ENCODE results near the gene KRT85. TPM values are rescaled to one million over a fixed set of nuclear protein-coding genes. Genes with fewer than 3 reads are reported as not detected.

Gene KRT85
- polyA plus RNA-seq, 3 donors from 2014 or later: not detected

- Mint-ChIP-seq H3K4me3 (no peak overlapping the region), H3K27me3 (ENCODE audit: low read depth in 3 of 3) (peaks cover 0 to 12% (median 3%) of the 10 kb centered on the region in 3 donors), H3K36me3 (no peaks in the 10 kb centered on the region), H3K27ac (no peak overlapping the region), H3K9me3 (peaks cover 0 to 1% (median 0%) of the 10 kb centered on the region in 6 donors), H3K4me1 (peaks cover 3 to 5% of the 10 kb centered on the region in 2 donors)
- no peak for DNase-seq
These were observed 20.6 kb upstream of the KRT85 start for GRCh38 chr12:52387859-52388258.

GRCh38 chr12:52385226-52385702, 18.0 kb upstream of the KRT85 start, which contains the start of gene KRT84:
Gene KRT84 (minus strand): TSS chr12:52385652. CDS start chr12:52385585, 67 bp downstream.
- H3K4me1 Mint-ChIP-seq: peaks cover 5 to 8% of the 10 kb centered on the region in 2 donors
- H3K9me3 Mint-ChIP-seq: peaks cover 0 to 1% (median 0%) of the 10 kb centered on the region in 6 donors
- DNase-seq: no peak
- H3K4me3 Mint-ChIP-seq: no peak within 1 kb of the TSS
- peaks cover 0 to 12% (median 3%) of the 10 kb centered on the region in 3 donors for H3K27me3 Mint-ChIP-seq (ENCODE audit: low read depth in 3 of 3)
- no peak within 1 kb of the TSS for H3K27ac Mint-ChIP-seq
- no peaks in the 10 kb centered on the region for H3K36me3 Mint-ChIP-seq

GRCh38 chr12:52383331-52383730, 16.1 kb upstream of the KRT85 start:
- Mint-ChIP-seq H3K36me3 (no peaks in the 10 kb centered on the region), H3K4me3 (no peak overlapping the region), H3K27me3 (ENCODE audit: low read depth in 3 of 3) (peaks cover 0 to 3% (median 2%) of the 10 kb centered on the region in 3 donors), H3K9me3 (no peaks in the 10 kb centered on the region), H3K4me1 (peaks cover 5 to 8% of the 10 kb centered on the region in 2 donors), H3K27ac (peak overlapping the region in 1 of 6 donors; percentile 29)
- no peak for DNase-seq

GRCh38 chr12:52382854-52383253, 15.6 kb upstream of the KRT85 start:
- H3K27ac Mint-ChIP-seq: peak overlapping the region in 1 of 6 donors; percentile 29
- peaks cover 5 to 8% of the 10 kb centered on the region in 2 donors for H3K4me1 Mint-ChIP-seq
- no peak for DNase-seq
- H3K9me3 Mint-ChIP-seq: no peaks in the 10 kb centered on the region
- H3K27me3 Mint-ChIP-seq (ENCODE audit: low read depth in 3 of 3): peaks cover 0 to 3% (median 2%) of the 10 kb centered on the region in 3 donors
- no peaks in the 10 kb centered on the region for H3K36me3 Mint-ChIP-seq
- H3K4me3 Mint-ChIP-seq: no peak overlapping the region

GRCh38 chr12:52381206-52381605, 13.9 kb upstream of the KRT85 start:
- Mint-ChIP-seq H3K36me3 (no peaks in the 10 kb centered on the region), H3K4me3 (no peak overlapping the region), H3K27ac (no peak overlapping the region), H3K27me3 (ENCODE audit: low read depth in 3 of 3) (peaks cover 2 to 8% (median 5%) of the 10 kb centered on the region in 3 donors), H3K4me1 (peaks cover 5 to 8% of the 10 kb centered on the region in 2 donors), H3K9me3 (no peaks in the 10 kb centered on the region)
- DNase-seq: no peak

GRCh38 chr12:52380271-52380694, 13.0 kb upstream of the KRT85 start:
- Mint-ChIP-seq H3K27ac (no peak overlapping the region), H3K27me3 (ENCODE audit: low read depth in 3 of 3) (peaks cover 2 to 9% (median 6%) of the 10 kb centered on the region in 3 donors), H3K9me3 (no peaks in the 10 kb centered on the region), H3K4me3 (no peak overlapping the region), H3K36me3 (no peaks in the 10 kb centered on the region), H3K4me1 (peaks cover 5 to 8% of the 10 kb centered on the region in 2 donors)
- DNase-seq: peak in 1 of 3 donors; percentile 16

GRCh38 chr12:52379536-52379935, 12.3 kb upstream of the KRT85 start:
- H3K36me3 Mint-ChIP-seq: no peaks in the 10 kb centered on the region
- DNase-seq: no peak
- H3K4me3 Mint-ChIP-seq: no peak overlapping the region
- H3K27me3 Mint-ChIP-seq (ENCODE audit: low read depth in 3 of 3): peaks cover 2 to 10% (median 7%) of the 10 kb centered on the region in 3 donors
- H3K27ac Mint-ChIP-seq: no peak overlapping the region
- peaks cover 5 to 8% of the 10 kb centered on the region in 2 donors for H3K4me1 Mint-ChIP-seq
- no peaks in the 10 kb centered on the region for H3K9me3 Mint-ChIP-seq

- no peak for DNase-seq
- peaks cover 0 to 12% (median 7%) of the 10 kb centered on the region in 3 donors for H3K27me3 Mint-ChIP-seq (ENCODE audit: low read depth in 3 of 3)
- H3K27ac Mint-ChIP-seq: no peak overlapping the region
- H3K4me3 Mint-ChIP-seq: no peak overlapping the region
- peaks cover 5 to 6% of the 10 kb centered on the region in 2 donors for H3K4me1 Mint-ChIP-seq
- H3K36me3 Mint-ChIP-seq: no peaks in the 10 kb centered on the region
- H3K9me3 Mint-ChIP-seq: no peaks in the 10 kb centered on the region
These were observed 10.8 kb upstream of the KRT85 start for GRCh38 chr12:52378091-52378490.

GRCh38 chr12:52377266-52377665, 10.0 kb upstream of the KRT85 start:
- Mint-ChIP-seq H3K9me3 (no peaks in the 10 kb centered on the region), H3K4me3 (no peak overlapping the region), H3K4me1 (no peaks in the 10 kb centered on the region), H3K27me3 (ENCODE audit: low read depth in 3 of 3) (peaks cover 0 to 12% (median 7%) of the 10 kb centered on the region in 3 donors), H3K36me3 (no peaks in the 10 kb centered on the region), H3K27ac (no peak overlapping the region)
- no peak for DNase-seq

- Mint-ChIP-seq H3K4me1 (no peaks in the 10 kb centered on the region), H3K27ac (peak overlapping the region in 1 of 6 donors; percentile 42), H3K9me3 (peaks cover 0 to 2% (median 0%) of the 10 kb centered on the region in 6 donors), H3K27me3 (ENCODE audit: low read depth in 3 of 3) (peaks cover 13 to 20% (median 19%) of the 10 kb centered on the region in 3 donors), H3K36me3 (peaks cover 0 to 4% (median 0%) of the 10 kb centered on the region in 3 donors), H3K4me3 (no peak overlapping the region)
- peak; percentile 58 to 72 (median 64) for DNase-seq
These were observed 5.2 kb upstream of the KRT85 start for GRCh38 chr12:52372216-52373154.

- Mint-ChIP-seq H3K9me3 (peaks cover 0 to 2% (median 0%) of the 10 kb centered on the region in 6 donors), H3K4me3 (no peak overlapping the region), H3K36me3 (peaks cover 0 to 4% (median 0%) of the 10 kb centered on the region in 3 donors), H3K27ac (peak overlapping the region in 2 of 6 donors; percentile 12 to 42), H3K27me3 (ENCODE audit: low read depth in 3 of 3) (peaks cover 17 to 19% (median 17%) of the 10 kb centered on the region in 3 donors), H3K4me1 (no peaks in the 10 kb centered on the region)
- no peak for DNase-seq
These were observed 4.4 kb upstream of the KRT85 start for GRCh38 chr12:52371716-52372115.

- peaks cover 17 to 19% (median 17%) of the 10 kb centered on the region in 3 donors for H3K27me3 Mint-ChIP-seq (ENCODE audit: low read depth in 3 of 3)
- peak overlapping the region in 1 of 6 donors; percentile 53 for H3K27ac Mint-ChIP-seq
- DNase-seq: no peak
- peaks cover 0 to 4% (median 0%) of the 10 kb centered on the region in 3 donors for H3K36me3 Mint-ChIP-seq
- H3K4me3 Mint-ChIP-seq: no peak overlapping the region
- peaks cover 0 to 2% (median 0%) of the 10 kb centered on the region in 6 donors for H3K9me3 Mint-ChIP-seq
- no peaks in the 10 kb centered on the region for H3K4me1 Mint-ChIP-seq
These were observed 3.8 kb upstream of the KRT85 start for GRCh38 chr12:52370926-52371608.

- no peaks in the 10 kb centered on the region for H3K4me1 Mint-ChIP-seq
- DNase-seq: no peak
- H3K27me3 Mint-ChIP-seq (ENCODE audit: low read depth in 3 of 3): peaks cover 17 to 20% (median 19%) of the 10 kb centered on the region in 3 donors
- peaks cover 0 to 4% (median 0%) of the 10 kb centered on the region in 3 donors for H3K36me3 Mint-ChIP-seq
- no peak overlapping the region for H3K27ac Mint-ChIP-seq
- H3K4me3 Mint-ChIP-seq: no peak overlapping the region
- H3K9me3 Mint-ChIP-seq: peaks cover 0 to 3% (median 0%) of the 10 kb centered on the region in 6 donors
These were observed 2.5 kb upstream of the KRT85 start for GRCh38 chr12:52369809-52370208.
